Measurements from ENCODE around the gene NEDD4L. TPM values are rescaled to one million over a fixed set of nuclear protein-coding genes. Genes with fewer than 3 reads are reported as not detected.

Gene NEDD4L
- polyA plus RNA-seq, 1 of the 3 experiments (the other 2 are of a cell fraction), result 13.2 TPM

GRCh38 chr18:58354051-58354450, 310.0 kb downstream of the NEDD4L start:
- Histone ChIP-seq H3K79me2 (ENCODE audit: insufficient read depth) (no peaks in the 10 kb centered on the region), H3K9me2 (no peaks in the 10 kb centered on the region), H3K4me3 (ENCODE audit: low read depth in 2 of 2, low read length in 1 of 2) (no peak overlapping the region), H3K27ac (ENCODE audit: low read depth in 2 of 2, low read length in 1 of 2) (no peak overlapping the region), H3F3A (replicated peaks; ENCODE audit: insufficient read depth) (no peaks in the 10 kb centered on the region), H3K9ac (no peak overlapping the region), H3K36me3 (replicated peaks in 1 of 2; ENCODE audit: control insufficient read depth in 1 of 2, insufficient read depth in 2 of 2, low read length in 1 of 2) (peaks cover 0 to 2% of the 10 kb centered on the region in 2 experiments), H2AFZ (ENCODE audit: low read depth) (no peak overlapping the region), H3K9me3 (no peaks in the 10 kb centered on the region), H3K4me1 (ENCODE audit: control insufficient read depth in 1 of 2, insufficient read depth in 2 of 2, low read depth in 1 of 2, low read length in 1 of 2) (no peaks in the 10 kb centered on the region), H4K20me1 (ENCODE audit: insufficient read depth) (no peaks in the 10 kb centered on the region), H3K4me2 (no peak overlapping the region), H3K27me3 (ENCODE audit: insufficient read depth) (no peaks in the 10 kb centered on the region)
- TF ChIP-seq PBX3 (IDR thresholded peaks at IDR 0.05), result no peak
- no peak for TF ChIP-seq RXRA (IDR thresholded peaks at IDR 0.05; ENCODE audit: borderline replicate concordance, low read depth)
- no peak for TF ChIP-seq EP300 (IDR thresholded peaks at IDR 0.05; ENCODE audit: borderline replicate concordance in 1 of 2, low read depth in 1 of 2, low read length in 1 of 2)
- DNase-seq, result no peak
- POLR2A ChIA-PET, result interaction anchor here (0.7 kb wide), 1 partner anchor 29 kb away, joined by 3 read pairs; no protein-coding TSS in a partner anchor
- 94% methylated on average over 4 of the region's 4 CpGs for WGBS (ENCODE audit: low lambda C conversion rate)
- CTCF ChIA-PET, result no interaction called here

GRCh38 chr18:58354791-58355190, 310.8 kb downstream of the NEDD4L start:
- TF ChIP-seq USF2 (IDR thresholded peaks at IDR 0.05; ENCODE audit: borderline replicate concordance, low read depth, low read length) (no peak), CHD2 (IDR thresholded peaks at IDR 0.05; ENCODE audit: low read length, partially characterized antibody) (no peak), GABPA (IDR thresholded peaks at IDR 0.05; ENCODE audit: low read depth) (no peak), SIN3A (IDR thresholded peaks at IDR 0.05; ENCODE audit: borderline replicate concordance, low read depth, low read length) (no peak), NRF1 (IDR thresholded peaks at IDR 0.05; ENCODE audit: low read depth, low read length) (no peak), REST (IDR thresholded peaks at IDR 0.05; ENCODE audit: low read depth, low read length) (no peak), FOXM1 (IDR thresholded peaks at IDR 0.05; ENCODE audit: low read depth) (no peak), MAX (IDR thresholded peaks at IDR 0.05; ENCODE audit: low read depth) (no peak), TCF12 (IDR thresholded peaks at IDR 0.05) (no peak), SMC3 (IDR thresholded peaks at IDR 0.05; ENCODE audit: low read depth, low read length) (no peak), JUND (IDR thresholded peaks at IDR 0.05) (no peak), ZBTB33 (IDR thresholded peaks at IDR 0.05; ENCODE audit: borderline replicate concordance, low read depth) (no peak), RAD21 (IDR thresholded peaks at IDR 0.05; ENCODE audit: low read length) (no peak), PBX3 (IDR thresholded peaks at IDR 0.05) (no peak), RCOR1 (IDR thresholded peaks at IDR 0.05; ENCODE audit: low read length) (no peak)
- Histone ChIP-seq H3K9me2 (no peaks in the 10 kb centered on the region), H3K4me2 (no peak overlapping the region), H3K79me2 (ENCODE audit: insufficient read depth) (no peaks in the 10 kb centered on the region), H3K4me1 (ENCODE audit: control insufficient read depth in 1 of 2, insufficient read depth in 2 of 2, low read depth in 1 of 2, low read length in 1 of 2) (no peaks in the 10 kb centered on the region; a peak in 1 of 4 replicates), H3K27ac (ENCODE audit: low read depth in 2 of 2, low read length in 1 of 2) (no peak overlapping the region), H3K4me3 (ENCODE audit: low read depth in 2 of 2, low read length in 1 of 2) (no peak overlapping the region), H3K27me3 (ENCODE audit: insufficient read depth) (no peaks in the 10 kb centered on the region), H3K9ac (no peak overlapping the region), H3F3A (replicated peaks; ENCODE audit: insufficient read depth) (no peaks in the 10 kb centered on the region), H4K20me1 (ENCODE audit: insufficient read depth) (no peaks in the 10 kb centered on the region), H3K36me3 (replicated peaks in 1 of 2; ENCODE audit: control insufficient read depth in 1 of 2, insufficient read depth in 2 of 2, low read length in 1 of 2) (no peaks in the 10 kb centered on the region), H2AFZ (ENCODE audit: low read depth) (no peak overlapping the region), H3K9me3 (no peaks in the 10 kb centered on the region)
- POLR2A ChIA-PET, result interaction anchor here (0.7 kb wide), 1 partner anchor 28 kb away, joined by 3 read pairs; no protein-coding TSS in a partner anchor
- CTCF ChIA-PET, result interaction anchor here (1.4 kb wide), 1 partner anchor 29 kb away, joined by 3 read pairs; no protein-coding TSS in a partner anchor
- no peak for DNase-seq
- 92% methylated on average over 6 of the region's 10 CpGs for WGBS (ENCODE audit: low lambda C conversion rate)

Measured in SK-N-SH (cell line).